G401 (cell line): Measurements from ENCODE around the gene SLIT1. TPM values are rescaled to one million over a fixed set of nuclear protein-coding genes. Genes with fewer than 3 reads are reported as not detected.

Experiments used
- DNase-seq: peaks from one replicate; pipeline ENCODE4 v3.0.0-alpha.2; 2015; ENCODE audit warnings: low spot score
- in situ Hi-C: cut with HindIII; loops from 2 replicates; pipeline ENCODE4 v1.10.0; 2016; ENCODE audit warnings: low sequenced_read_pairs, mixed read lengths
- total RNA-seq: library from RNA; depleted of rRNA; stranded (reverse); fragments of >200 nt; shearing (Covaris generic); gene quantifications from 2 replicates; pipeline ENCODE4 v1.2.3, GENCODE V29; 2014; rRNA removed

SLIT1 gene
- total RNA-seq, 1 experiment from 2014 or later: 0.20 TPM

DNA sequence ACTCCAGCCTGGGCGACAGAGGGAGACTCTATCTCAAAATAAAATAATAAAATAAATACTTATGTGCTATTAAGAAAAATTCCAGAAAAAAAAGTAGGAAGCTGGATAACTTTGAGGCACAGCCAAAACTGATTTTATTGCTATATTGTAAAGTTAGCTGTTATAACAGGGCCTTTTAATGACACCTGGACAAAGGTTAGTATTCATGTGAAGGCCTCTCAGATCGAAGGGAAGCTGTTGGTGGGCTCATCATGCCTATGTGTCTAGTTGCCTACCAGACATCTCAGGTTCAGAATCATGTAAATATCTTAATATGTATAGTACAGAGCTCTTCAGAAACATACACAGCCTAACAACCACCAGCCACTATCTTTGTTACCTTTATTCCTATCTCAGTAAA is 210.6 kb downstream of the SLIT1 start:
- in situ Hi-C loops: no loop called here
- DNase-seq: no peak

- in situ Hi-C loops: no loop called here
- no peak for DNase-seq
These were observed 211.7 kb downstream of the SLIT1 start for GRCh38 chr10:96973809-96974747.

DNA sequence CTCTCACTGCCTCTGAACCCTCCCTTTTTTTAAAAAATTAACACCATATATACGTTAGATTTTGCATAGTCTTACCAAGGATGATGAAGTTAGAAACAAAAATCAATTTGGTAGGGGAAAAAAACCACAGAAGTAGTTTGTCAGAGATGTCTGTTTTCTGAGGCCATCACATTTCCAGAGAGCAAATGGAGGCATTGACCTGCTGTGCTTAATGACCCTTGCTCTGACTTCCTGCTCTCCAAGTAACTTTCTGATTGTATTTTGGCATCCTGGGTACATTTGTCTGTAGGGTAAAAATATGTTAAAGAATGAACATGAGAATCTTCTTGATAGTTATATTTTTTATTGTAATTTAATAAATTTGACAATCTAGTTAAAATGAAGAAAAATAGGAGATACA is 213.5 kb downstream of the SLIT1 start:
- no peak for DNase-seq
- in situ Hi-C loops: no loop called here

- in situ Hi-C loops: no loop called here
- DNase-seq: no peak
These were observed 214.4 kb downstream of the SLIT1 start for GRCh38 chr10:96971324-96971723.

DNA sequence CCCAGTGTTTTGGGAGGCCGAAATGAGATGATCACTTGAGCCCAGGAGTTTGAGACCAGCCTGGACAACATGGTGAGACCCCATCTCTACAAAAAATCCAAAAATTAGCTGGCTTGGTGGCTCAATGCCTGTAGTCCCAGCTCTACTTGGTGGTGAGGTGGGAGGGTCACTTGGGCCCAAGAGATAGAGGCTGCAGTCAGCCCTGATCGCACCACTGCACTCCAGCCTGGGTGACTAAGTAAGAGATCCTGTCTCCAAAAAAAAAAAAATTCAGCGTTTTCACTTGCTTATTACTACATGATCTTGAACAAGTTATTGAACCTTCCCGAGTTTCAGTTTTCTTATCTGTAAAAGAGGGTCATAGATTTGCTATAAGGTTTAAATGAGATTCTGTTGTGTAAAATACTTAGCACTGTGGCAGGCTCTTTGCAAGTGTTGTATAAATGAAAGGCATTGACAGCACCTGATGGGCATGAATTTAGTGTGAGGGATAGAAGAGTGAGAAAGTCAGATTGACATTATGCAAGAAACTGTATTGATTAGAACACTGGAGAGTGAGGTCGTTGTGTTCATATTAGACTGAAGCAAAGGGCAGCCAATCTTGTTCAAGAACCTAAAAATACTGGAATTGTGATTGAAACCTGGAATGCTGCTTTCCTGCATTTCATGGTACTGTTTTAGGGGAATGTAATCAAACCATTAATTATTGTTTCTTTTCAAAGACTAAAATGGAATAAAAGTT is 216.9 kb downstream of the SLIT1 start:
- no peak for DNase-seq
- in situ Hi-C loops: no loop called here

- in situ Hi-C loops: no loop called here
- no peak for DNase-seq
These were observed 217.9 kb downstream of the SLIT1 start for GRCh38 chr10:96967847-96968246.

DNA sequence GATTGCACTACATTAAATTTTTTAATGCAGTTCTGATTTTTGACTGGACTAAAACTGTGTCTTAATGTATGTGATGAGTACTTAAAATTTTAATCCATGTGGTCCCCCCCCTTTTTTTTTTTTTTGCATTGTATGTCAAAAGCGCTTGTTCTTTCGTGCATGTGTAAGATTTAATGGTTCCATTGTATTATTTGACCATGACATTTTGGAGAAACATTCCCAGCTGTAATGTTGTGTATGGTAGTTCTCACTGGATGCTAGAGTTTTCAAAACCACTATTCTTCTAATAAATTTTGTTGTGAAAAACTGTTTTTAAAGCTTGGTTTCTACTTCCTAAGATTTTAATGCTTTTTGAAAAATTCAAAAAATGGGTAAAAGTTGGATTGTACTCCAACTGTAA is 221.6 kb downstream of the SLIT1 start:
- in situ Hi-C loops: no loop called here
- no peak for DNase-seq

- DNase-seq: no peak
- in situ Hi-C loops: no loop called here
These were observed 224.9 kb downstream of the SLIT1 start for GRCh38 chr10:96960872-96961271.

DNA sequence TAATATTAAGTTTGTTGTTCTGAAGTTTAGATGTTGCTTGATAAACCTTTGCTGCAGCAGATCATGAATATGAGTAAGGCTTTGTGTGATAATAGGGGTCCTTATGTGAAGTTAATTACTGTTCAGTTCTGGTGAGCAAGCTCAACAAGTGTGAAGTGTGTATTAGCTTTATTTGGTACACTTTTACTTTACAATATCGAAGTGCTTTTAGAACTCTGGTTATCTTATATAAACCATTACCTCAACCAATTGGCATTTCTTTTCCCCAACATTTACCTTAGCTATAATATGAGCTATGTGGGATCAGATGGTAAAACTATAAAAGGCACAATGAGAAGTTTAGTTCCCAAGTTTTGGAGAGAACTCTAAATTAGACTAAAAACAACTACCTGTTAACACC is 226.0 kb downstream of the SLIT1 start:
- no peak for DNase-seq
- in situ Hi-C loops: no loop called here

- DNase-seq: no peak
- in situ Hi-C loops: no loop called here
These were observed 227.7 kb downstream of the SLIT1 start for GRCh38 chr10:96958071-96958470.

- in situ Hi-C loops: no loop called here
- no peak for DNase-seq
These were observed 230.0 kb downstream of the SLIT1 start for GRCh38 chr10:96955794-96956193.

DNA sequence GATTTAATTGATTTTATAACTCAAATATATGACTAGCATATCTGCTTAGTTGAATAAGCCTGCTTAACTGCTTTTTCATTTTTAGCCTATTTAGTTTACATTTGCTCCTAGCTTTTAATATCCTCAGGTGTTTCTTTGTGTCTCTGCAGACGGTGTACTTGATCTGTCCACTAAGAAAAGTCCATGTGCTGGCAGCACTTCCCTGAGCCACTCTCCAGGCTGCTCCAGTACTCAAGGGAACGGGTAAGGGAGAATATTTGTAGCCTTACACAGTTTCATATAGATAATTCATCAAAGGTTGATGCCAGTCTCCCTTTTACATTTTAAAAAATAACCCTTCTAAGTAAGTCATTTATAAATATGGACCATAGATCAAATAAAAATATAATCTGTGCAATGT is 233.8 kb downstream of the SLIT1 start:
- in situ Hi-C loops: no loop called here
- no peak for DNase-seq

DNA sequence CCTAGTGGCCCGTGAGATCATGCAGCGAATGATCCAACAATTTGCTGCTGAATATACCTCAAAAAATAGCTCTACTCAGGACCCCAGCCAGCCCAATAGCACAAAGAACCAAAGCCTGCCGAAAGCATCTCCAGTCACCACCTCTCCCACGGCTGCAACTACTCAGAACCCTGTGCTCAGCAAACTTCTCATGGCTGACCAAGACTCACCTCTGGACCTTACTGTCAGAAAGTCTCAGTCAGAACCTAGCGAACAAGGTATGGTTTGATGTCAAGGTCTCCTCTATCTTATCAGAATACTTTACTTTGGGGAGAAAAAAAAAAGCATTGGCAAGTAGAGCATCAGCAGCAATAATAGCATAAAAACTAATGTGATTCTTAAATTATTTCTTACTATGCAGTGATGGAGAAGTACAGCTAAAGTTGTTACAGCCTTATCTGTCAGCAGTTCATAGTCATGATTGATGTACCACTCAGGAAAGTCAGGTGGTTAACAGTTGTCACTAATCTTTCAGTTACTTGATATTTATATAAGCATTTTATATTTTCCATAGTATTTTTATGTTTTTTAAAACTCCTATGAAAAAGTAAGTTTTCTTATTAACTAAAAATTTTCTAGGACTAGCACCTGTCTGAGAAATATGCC is 236.6 kb downstream of the SLIT1 start:
- no peak for DNase-seq
- in situ Hi-C loops: no loop called here

Other genes starting within 250 kb of the SLIT1 start
- 8.8 and 11.3 TPM in 2 replicates for gene ARHGAP19, start 106.7 kb upstream of the SLIT1 start, total RNA-seq
- 12.1 and 13.2 TPM in 2 replicates for gene FRAT1, start 133.3 kb upstream of the SLIT1 start, total RNA-seq
- gene FRAT2, start 148.8 kb upstream of the SLIT1 start, total RNA-seq: 29.7 and 41.2 TPM in 2 replicates
- 35.1 and 41.4 TPM in 2 replicates for gene RRP12, start 215.4 kb upstream of the SLIT1 start, total RNA-seq
- 724 and 846 TPM in 2 replicates for gene PGAM1, start 240.2 kb upstream of the SLIT1 start, total RNA-seq